Mucosa of rectum (tissue), 2 donors: ENCODE data around the gene DIPK1A.
A peak's percentile ranks its signal among the peaks of the same experiment; 100 is the strongest.

Experiments
- H3K27ac ChIP-seq, 2 donors: one replicate each; pipeline ENCODE4 v1.7.0; 2013; ENCODE audit warnings: inconsistent platforms in 2 of 2, low read depth in 2 of 2, low read length in 2 of 2
- H3K27me3 ChIP-seq, 2 donors: one replicate each; pipeline ENCODE4 v1.7.0; 2013; ENCODE audit warnings: low read length in 2 of 2; ENCODE audit not compliant: control insufficient read depth in 2 of 2, insufficient read depth in 2 of 2
- H3K36me3 ChIP-seq, 2 donors: one replicate each; pipeline ENCODE4 v1.7.0; 2013; ENCODE audit warnings: low read length in 2 of 2; ENCODE audit not compliant: control insufficient read depth in 2 of 2, insufficient read depth in 2 of 2
- H3K4me1 ChIP-seq, 2 donors: one replicate each; pipeline ENCODE4 v1.7.0; 2013; ENCODE audit warnings: low read length in 2 of 2, mild to moderate bottlenecking in 1 of 2; ENCODE audit not compliant: control insufficient read depth in 2 of 2, insufficient read depth in 2 of 2
- H3K4me3 ChIP-seq, 2 donors: one replicate each; pipeline ENCODE4 v1.7.0; 2013; ENCODE audit warnings: low read length in 2 of 2
- H3K9ac ChIP-seq, 2 donors: one replicate each; pipeline ENCODE4 v1.7.0; 2013; ENCODE audit warnings: low read length in 2 of 2, low read depth in 1 of 2, mild to moderate bottlenecking in 1 of 2
- H3K9me3 ChIP-seq, 2 donors: one replicate each; pipeline ENCODE4 v1.7.0; 2013; ENCODE audit warnings: low read length in 2 of 2; ENCODE audit not compliant: control insufficient read depth in 2 of 2
- donor health status: healthy.
- donor health status: Normal muscosa, but diverticular disease.

DIPK1A gene

DNA sequence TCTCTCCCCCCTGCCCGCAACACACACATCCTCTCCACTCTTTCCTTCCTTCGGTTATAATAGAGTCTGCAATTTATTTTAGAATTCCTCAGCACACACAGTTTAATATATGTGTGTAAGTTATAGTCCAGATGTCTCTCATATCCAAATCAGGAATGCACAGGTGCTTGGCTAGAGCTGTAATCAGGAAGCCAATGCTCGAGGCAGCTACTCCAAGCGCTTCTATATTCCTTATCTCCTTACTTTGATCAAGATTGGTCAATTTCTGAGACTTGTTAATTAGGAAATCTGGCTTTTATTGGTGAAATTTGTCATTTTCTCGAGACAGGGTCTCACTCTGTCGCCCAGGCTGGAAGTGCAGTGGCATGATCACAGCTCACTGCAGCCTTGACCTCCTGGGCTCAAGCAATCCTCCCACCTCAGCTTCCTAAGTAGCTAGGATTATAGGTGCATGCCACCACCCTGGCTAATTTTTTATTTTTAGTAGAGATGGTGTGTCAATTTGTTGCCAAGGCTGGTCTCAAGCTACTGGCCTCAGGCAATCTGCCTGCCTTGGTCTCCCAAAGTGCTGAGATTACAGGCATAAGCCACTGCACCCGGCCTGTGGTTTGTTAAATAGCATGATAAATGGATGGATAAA, 101.7 kb downstream of the DIPK1A start:
- Histone ChIP-seq H3K27ac (peak overlapping the region in 1 of 2 donors; percentile 6), H3K4me3 (peak overlapping the region; percentile 52 to 59), H3K27me3 (no peaks in the 10 kb centered on the region), H3K36me3 (no peaks in the 10 kb centered on the region), H3K9me3 (no peaks in the 10 kb centered on the region), H3K4me1 (peaks cover 2 to 13% of the 10 kb centered on the region in 2 donors), H3K9ac (peak overlapping the region in 1 of 2 donors; percentile 9)

- Histone ChIP-seq H3K9ac (peak overlapping the region in 1 of 2 donors; percentile 9), H3K4me1 (peaks cover 2 to 13% of the 10 kb centered on the region in 2 donors), H3K27ac (peak overlapping the region in 1 of 2 donors; percentile 6), H3K36me3 (no peaks in the 10 kb centered on the region), H3K9me3 (no peaks in the 10 kb centered on the region), H3K27me3 (no peaks in the 10 kb centered on the region), H3K4me3 (peak overlapping the region; percentile 52 to 59)
These were observed 102.5 kb downstream of the DIPK1A start for GRCh38 chr1:92858564-92859399.

DNA sequence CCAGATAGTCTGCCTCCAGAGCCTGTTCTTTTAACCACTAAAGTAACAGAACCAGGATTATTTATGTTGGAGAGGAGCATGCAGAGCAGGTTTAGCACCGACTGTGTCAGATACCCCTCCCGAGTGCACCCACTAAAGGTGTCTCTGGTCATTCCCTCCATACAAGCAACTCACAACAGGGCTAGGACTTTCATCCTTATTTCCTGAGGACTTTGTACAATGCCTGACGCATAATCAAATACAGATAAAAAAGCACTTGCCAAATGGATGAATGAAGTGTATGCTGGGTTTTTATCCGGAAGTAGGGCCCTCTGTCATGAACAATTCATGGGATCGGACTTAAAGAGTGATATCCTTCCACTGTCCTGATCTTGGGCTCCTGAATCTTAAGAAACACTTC, 103.4 kb downstream of the DIPK1A start:
- Histone ChIP-seq H3K27me3 (no peaks in the 10 kb centered on the region), H3K4me1 (peaks cover 2 to 13% of the 10 kb centered on the region in 2 donors), H3K36me3 (no peaks in the 10 kb centered on the region), H3K27ac (peak overlapping the region; percentile 27 to 53), H3K9ac (peak overlapping the region in 1 of 2 donors; percentile 16), H3K9me3 (no peaks in the 10 kb centered on the region), H3K4me3 (no peak overlapping the region)

DNA sequence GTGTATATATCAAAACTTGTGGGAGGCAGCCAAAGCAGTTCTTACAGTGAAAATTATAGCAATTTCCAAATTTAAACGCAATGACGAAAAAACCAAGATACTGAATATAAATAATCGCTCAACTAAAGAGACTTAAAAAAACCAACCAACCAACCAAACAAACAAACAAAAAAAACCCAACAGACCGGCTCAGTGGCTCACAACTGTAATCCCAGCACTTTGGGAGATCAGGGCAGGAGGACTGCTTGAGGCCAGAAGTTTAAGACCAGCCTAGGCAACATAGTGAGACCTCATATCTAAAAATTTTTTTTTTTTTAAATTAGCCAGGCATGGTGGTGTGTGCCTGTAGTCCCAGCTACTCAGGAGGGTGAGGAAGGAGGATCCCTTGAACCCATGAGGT, 106.0 kb downstream of the DIPK1A start:
- Histone ChIP-seq H3K4me3 (no peak overlapping the region), H3K27me3 (no peaks in the 10 kb centered on the region), H3K9me3 (no peaks in the 10 kb centered on the region), H3K9ac (no peak overlapping the region), H3K4me1 (peaks cover 2 to 13% of the 10 kb centered on the region in 2 donors), H3K36me3 (peaks cover 0 to 2% of the 10 kb centered on the region in 2 donors), H3K27ac (no peak overlapping the region)

DNA sequence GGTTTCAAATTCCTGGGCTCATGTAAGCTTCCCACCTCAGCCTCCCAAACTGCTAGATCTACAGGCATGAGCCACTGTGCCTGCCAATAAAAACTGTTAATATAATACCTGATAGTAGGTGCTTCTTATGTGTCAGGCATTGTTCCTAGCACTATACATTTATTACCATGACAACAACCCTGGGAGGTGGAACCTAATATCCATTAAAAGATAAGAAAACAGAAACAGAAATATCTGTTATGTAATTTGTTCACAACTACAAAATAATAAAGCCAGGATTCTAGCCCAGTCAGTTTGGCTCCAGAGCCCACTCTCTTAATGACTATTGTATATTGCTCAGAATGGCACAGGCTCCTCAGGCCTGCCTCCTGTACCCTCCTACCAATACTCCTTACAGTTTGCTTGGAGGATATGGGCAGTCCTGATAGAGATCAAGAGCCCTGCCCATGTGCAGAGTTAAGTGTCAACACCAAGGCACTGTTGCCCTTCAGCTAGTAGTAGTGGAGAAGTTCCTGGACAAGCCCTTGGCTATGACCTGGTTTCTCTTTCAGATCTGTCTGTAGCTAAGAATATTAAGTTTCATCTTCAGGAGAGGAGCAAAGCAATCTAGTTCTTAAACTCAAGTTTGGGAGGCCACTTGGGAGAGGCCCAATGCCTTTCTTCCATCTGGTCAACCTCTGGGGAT, 107.0 kb downstream of the DIPK1A start:
- Histone ChIP-seq H3K36me3 (peaks cover 0 to 3% of the 10 kb centered on the region in 2 donors), H3K27me3 (no peaks in the 10 kb centered on the region), H3K9ac (no peak overlapping the region), H3K27ac (peak overlapping the region in 1 of 2 donors; percentile 53), H3K4me1 (peaks cover 2 to 12% of the 10 kb centered on the region in 2 donors), H3K9me3 (no peaks in the 10 kb centered on the region), H3K4me3 (no peak overlapping the region)

DNA sequence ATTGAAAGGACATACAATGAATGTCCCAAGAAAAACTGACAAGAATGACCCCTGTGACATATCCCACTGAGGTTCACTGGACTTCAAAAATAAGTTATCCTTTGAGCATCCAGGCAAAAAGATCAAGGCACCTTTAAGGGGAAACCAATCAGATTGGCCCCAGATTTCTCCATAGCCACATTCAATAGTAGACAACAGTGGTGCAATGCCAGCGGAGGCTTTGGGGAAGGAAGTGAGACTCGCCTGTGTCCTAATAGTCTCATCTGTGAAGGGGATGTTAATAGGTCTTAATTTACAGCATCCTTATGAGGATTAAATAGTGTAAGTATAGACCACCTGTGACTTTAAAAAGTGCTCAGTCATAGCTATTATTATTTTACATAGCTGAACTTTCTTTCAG, 108.0 kb downstream of the DIPK1A start:
- Histone ChIP-seq H3K36me3 (peaks cover 0 to 3% of the 10 kb centered on the region in 2 donors), H3K4me1 (peaks cover 2 to 4% of the 10 kb centered on the region in 2 donors), H3K4me3 (no peak overlapping the region), H3K9me3 (no peaks in the 10 kb centered on the region), H3K27me3 (no peaks in the 10 kb centered on the region), H3K27ac (no peak overlapping the region), H3K9ac (no peak overlapping the region)

DNA sequence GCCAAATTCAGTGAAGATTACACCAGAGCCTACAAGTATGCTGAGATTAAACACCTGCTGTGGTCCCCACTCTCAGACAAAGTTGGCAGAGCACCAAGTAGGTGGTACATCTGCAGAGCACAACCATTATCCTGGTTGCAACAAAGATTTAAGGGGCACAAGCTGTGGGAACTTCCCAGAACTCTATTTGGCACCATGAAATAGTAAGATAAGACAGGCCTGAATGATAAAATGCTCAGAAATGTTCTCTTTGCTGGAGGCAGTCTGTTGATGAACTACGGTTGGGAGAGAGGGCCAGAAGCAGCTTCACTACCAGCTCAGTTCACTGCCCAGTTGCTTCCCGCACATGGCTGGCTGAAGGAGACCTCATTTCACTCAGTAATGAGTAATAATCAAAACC, 109.5 kb downstream of the DIPK1A start:
- no peaks in the 10 kb centered on the region for H3K4me1 ChIP-seq
- H3K9ac ChIP-seq, result no peak overlapping the region
- H3K4me3 ChIP-seq, result no peak overlapping the region
- no peaks in the 10 kb centered on the region for H3K9me3 ChIP-seq
- H3K27me3 ChIP-seq, result no peaks in the 10 kb centered on the region
- no peak overlapping the region for H3K27ac ChIP-seq
- H3K36me3 ChIP-seq, result peaks cover 0 to 3% of the 10 kb centered on the region in 2 donors

GRCh38 chr1:92850019-92850418, 111.2 kb downstream of the DIPK1A start:
- H3K9ac ChIP-seq, result no peak overlapping the region
- no peaks in the 10 kb centered on the region for H3K27me3 ChIP-seq
- no peak overlapping the region for H3K4me3 ChIP-seq
- H3K36me3 ChIP-seq, result peaks cover 0 to 3% of the 10 kb centered on the region in 2 donors
- H3K27ac ChIP-seq, result no peak overlapping the region
- no peaks in the 10 kb centered on the region for H3K9me3 ChIP-seq
- H3K4me1 ChIP-seq, result no peaks in the 10 kb centered on the region

GRCh38 chr1:92848201-92848600, 113.1 kb downstream of the DIPK1A start:
- H3K9me3 ChIP-seq, result no peaks in the 10 kb centered on the region
- H3K27ac ChIP-seq, result no peak overlapping the region
- no peak overlapping the region for H3K4me3 ChIP-seq
- H3K4me1 ChIP-seq, result no peaks in the 10 kb centered on the region
- no peak overlapping the region for H3K9ac ChIP-seq
- no peaks in the 10 kb centered on the region for H3K27me3 ChIP-seq
- H3K36me3 ChIP-seq, result peaks cover 12% of the 10 kb centered on the region in 2 donors

- Histone ChIP-seq H3K4me1 (no peaks in the 10 kb centered on the region), H3K9me3 (no peaks in the 10 kb centered on the region), H3K27me3 (no peaks in the 10 kb centered on the region), H3K4me3 (no peak overlapping the region), H3K27ac (no peak overlapping the region), H3K9ac (no peak overlapping the region), H3K36me3 (peaks cover 32 to 33% of the 10 kb centered on the region in 2 donors)
These were observed 115.4 kb downstream of the DIPK1A start for GRCh38 chr1:92845908-92846307.
